Measurements from ENCODE around the gene HSPA1B.

HSPA1B gene

DNA sequence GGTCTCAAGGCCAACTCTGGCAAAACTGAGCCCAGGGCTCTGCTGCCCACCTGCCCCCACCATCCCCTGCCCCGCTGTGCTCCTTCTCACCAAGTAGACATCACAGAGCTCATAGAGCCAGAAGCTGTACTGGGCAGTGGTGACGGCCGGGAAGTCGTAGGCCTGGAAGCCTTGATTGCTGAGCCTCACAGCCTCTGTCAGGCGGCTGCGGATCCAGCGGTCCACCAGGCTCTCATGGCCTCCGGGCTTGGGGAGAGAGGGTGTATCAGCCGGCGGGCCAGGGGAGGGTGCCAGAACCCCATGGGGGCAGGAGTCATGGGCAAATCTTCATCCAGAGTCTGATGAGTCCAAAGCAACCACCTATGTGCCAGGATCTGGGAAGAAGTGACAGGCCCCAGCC lies 47.6 kb upstream of the HSPA1B start:
- TF ChIP-seq, protein P1, sequence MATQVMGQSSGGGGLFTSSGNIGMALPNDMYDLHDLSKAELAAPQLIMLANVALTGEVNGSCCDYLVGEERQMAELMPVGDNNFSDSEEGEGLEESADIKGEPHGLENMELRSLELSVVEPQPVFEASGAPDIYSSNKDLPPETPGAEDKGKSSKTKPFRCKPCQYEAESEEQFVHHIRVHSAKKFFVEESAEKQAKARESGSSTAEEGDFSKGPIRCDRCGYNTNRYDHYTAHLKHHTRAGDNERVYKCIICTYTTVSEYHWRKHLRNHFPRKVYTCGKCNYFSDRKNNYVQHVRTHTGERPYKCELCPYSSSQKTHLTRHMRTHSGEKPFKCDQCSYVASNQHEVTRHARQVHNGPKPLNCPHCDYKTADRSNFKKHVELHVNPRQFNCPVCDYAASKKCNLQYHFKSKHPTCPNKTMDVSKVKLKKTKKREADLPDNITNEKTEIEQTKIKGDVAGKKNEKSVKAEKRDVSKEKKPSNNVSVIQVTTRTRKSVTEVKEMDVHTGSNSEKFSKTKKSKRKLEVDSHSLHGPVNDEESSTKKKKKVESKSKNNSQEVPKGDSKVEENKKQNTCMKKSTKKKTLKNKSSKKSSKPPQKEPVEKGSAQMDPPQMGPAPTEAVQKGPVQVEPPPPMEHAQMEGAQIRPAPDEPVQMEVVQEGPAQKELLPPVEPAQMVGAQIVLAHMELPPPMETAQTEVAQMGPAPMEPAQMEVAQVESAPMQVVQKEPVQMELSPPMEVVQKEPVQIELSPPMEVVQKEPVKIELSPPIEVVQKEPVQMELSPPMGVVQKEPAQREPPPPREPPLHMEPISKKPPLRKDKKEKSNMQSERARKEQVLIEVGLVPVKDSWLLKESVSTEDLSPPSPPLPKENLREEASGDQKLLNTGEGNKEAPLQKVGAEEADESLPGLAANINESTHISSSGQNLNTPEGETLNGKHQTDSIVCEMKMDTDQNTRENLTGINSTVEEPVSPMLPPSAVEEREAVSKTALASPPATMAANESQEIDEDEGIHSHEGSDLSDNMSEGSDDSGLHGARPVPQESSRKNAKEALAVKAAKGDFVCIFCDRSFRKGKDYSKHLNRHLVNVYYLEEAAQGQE (IDR thresholded peaks at IDR 0.05; ENCODE audit: low read depth) = no peak
- no peak for TF ChIP-seq CEBPB (IDR thresholded peaks at IDR 0.05)
- TF ChIP-seq FOXM1 (IDR thresholded peaks at IDR 0.05; ENCODE audit: borderline replicate concordance, low read depth) = no peak
- no peak for TF ChIP-seq CREB1 (IDR thresholded peaks at IDR 0.05; ENCODE audit: low read depth)
- no peak for TF ChIP-seq EGR1 (IDR thresholded peaks at IDR 0.05)
- TF ChIP-seq RAD21 (IDR thresholded peaks at IDR 0.05; ENCODE audit: low read depth) = no peak
- no peak for TF ChIP-seq TEAD4 (IDR thresholded peaks at IDR 0.05)
- no peak for TF ChIP-seq EP300 (IDR thresholded peaks at IDR 0.05; ENCODE audit: borderline replicate concordance)
- TF ChIP-seq, protein P2, sequence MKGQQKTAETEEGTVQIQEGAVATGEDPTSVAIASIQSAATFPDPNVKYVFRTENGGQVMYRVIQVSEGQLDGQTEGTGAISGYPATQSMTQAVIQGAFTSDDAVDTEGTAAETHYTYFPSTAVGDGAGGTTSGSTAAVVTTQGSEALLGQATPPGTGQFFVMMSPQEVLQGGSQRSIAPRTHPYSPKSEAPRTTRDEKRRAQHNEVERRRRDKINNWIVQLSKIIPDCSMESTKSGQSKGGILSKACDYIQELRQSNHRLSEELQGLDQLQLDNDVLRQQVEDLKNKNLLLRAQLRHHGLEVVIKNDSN (IDR thresholded peaks at IDR 0.05) = no peak
- TF ChIP-seq TCF12 (IDR thresholded peaks at IDR 0.05; ENCODE audit: low read depth) = no peak
- no peak for TF ChIP-seq NFIC (IDR thresholded peaks at IDR 0.05)
- TF ChIP-seq YY1 (IDR thresholded peaks at IDR 0.05; ENCODE audit: low read depth) = no peak
- TF ChIP-seq TAF1 (IDR thresholded peaks at IDR 0.05; ENCODE audit: low read depth) = no peak
- no peak for TF ChIP-seq ZBTB7A (IDR thresholded peaks at IDR 0.05; ENCODE audit: low read depth)
- TF ChIP-seq, protein P3, sequence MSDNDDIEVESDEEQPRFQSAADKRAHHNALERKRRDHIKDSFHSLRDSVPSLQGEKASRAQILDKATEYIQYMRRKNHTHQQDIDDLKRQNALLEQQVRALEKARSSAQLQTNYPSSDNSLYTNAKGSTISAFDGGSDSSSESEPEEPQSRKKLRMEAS (IDR thresholded peaks at IDR 0.05) = no peak

GRCh38 chr6:31780507-31781243 lies 46.9 kb upstream of the HSPA1B start:
- no peak for TF ChIP-seq TEAD4 (IDR thresholded peaks at IDR 0.05)
- no peak for TF ChIP-seq TAF1 (IDR thresholded peaks at IDR 0.05; ENCODE audit: low read depth)
- no peak for TF ChIP-seq ZBTB7A (IDR thresholded peaks at IDR 0.05; ENCODE audit: low read depth)
- TF ChIP-seq, protein P2 (IDR thresholded peaks at IDR 0.05) = no peak
- TF ChIP-seq NFIC (IDR thresholded peaks at IDR 0.05) = no peak
- TF ChIP-seq, protein P1 (IDR thresholded peaks at IDR 0.05; ENCODE audit: low read depth) = no peak
- TF ChIP-seq TCF12 (IDR thresholded peaks at IDR 0.05; ENCODE audit: low read depth) = no peak
- TF ChIP-seq RAD21 (IDR thresholded peaks at IDR 0.05; ENCODE audit: low read depth) = no peak
- no peak for TF ChIP-seq FOXM1 (IDR thresholded peaks at IDR 0.05; ENCODE audit: borderline replicate concordance, low read depth)
- no peak for TF ChIP-seq CEBPB (IDR thresholded peaks at IDR 0.05)
- TF ChIP-seq EP300 (IDR thresholded peaks at IDR 0.05; ENCODE audit: borderline replicate concordance) = no peak
- no peak for TF ChIP-seq CREB1 (IDR thresholded peaks at IDR 0.05; ENCODE audit: low read depth)
- TF ChIP-seq EGR1 (IDR thresholded peaks at IDR 0.05) = no peak
- TF ChIP-seq, protein P3 (IDR thresholded peaks at IDR 0.05) = no peak
- TF ChIP-seq YY1 (IDR thresholded peaks at IDR 0.05; ENCODE audit: low read depth) = no peak

GRCh38 chr6:31781244-31782125 lies 46.1 kb upstream of the HSPA1B start:
- TF ChIP-seq TAF1 (IDR thresholded peaks at IDR 0.05; ENCODE audit: low read depth) (no peak), EGR1 (IDR thresholded peaks at IDR 0.05) (no peak), EP300 (IDR thresholded peaks at IDR 0.05; ENCODE audit: borderline replicate concordance) (no peak), ZBTB7A (IDR thresholded peaks at IDR 0.05; ENCODE audit: low read depth) (no peak), FOXM1 (IDR thresholded peaks at IDR 0.05; ENCODE audit: borderline replicate concordance, low read depth) (no peak), NFIC (IDR thresholded peaks at IDR 0.05) (no peak)

DNA sequence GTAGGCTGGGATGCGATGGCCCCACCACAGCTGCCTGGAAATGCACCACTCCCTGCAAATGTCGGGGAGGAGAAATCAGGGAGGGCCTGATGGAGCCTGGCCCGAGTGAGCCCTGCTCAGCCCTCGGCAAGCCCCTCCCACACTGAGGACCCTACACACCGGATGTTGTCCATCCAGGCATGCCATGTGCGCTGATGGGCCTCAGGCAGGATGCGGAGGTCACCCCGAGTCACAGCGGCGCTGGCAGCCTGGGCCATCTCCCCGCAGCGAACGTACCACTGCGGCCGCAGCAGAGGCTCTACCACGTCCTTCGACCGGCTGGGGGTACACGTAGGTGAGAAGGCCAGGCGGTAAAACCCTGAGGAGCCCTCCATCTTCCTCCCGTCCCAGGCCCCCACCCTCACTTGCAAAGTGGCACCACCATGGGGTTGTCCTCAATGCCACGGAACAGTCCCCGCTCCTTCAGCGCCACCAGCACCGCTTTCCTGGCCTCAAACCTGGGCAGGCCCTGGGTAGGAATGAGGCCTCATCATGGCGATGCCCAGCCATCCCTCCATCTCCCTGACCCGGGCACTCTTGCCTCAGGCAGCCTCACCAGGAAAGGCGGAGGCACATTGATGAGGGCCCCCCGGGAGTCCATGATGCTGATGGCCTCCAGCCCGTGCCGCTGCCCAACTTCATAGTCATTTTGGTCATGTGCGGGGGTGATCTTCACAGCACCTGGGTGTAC lies 45.2 kb upstream of the HSPA1B start:
- TF ChIP-seq, protein P1 (IDR thresholded peaks at IDR 0.05; ENCODE audit: low read depth) = no peak
- TF ChIP-seq CREB1 (IDR thresholded peaks at IDR 0.05; ENCODE audit: low read depth) (no peak), ZBTB7A (IDR thresholded peaks at IDR 0.05; ENCODE audit: low read depth) (no peak), CEBPB (IDR thresholded peaks at IDR 0.05) (no peak), YY1 (IDR thresholded peaks at IDR 0.05; ENCODE audit: low read depth) (no peak), TEAD4 (IDR thresholded peaks at IDR 0.05) (no peak), NFIC (IDR thresholded peaks at IDR 0.05) (no peak), TCF12 (IDR thresholded peaks at IDR 0.05; ENCODE audit: low read depth) (no peak)

Measured in Ishikawa (cell line).